ENCODE measurements around the gene LCE1D. TPM values are rescaled to one million over a fixed set of nuclear protein-coding genes. Genes with fewer than 3 reads are reported as not detected.

LCE1D gene
- total RNA-seq, 4 donors from 2014 or later: not detected

GRCh38 chr1:152761609-152762213 is 34.8 kb upstream of the LCE1D start:
- Histone ChIP-seq H3K4me1 (no peaks in the 10 kb centered on the region), H3K36me3 (no peaks in the 10 kb centered on the region), H3K4me3 (no peak overlapping the region), H3K27ac (no peak overlapping the region), H3K27me3 (no peaks in the 10 kb centered on the region), H3K9me3 (no peaks in the 10 kb centered on the region)
- 80 to 84% methylated on average over 1 to 3 of the region's 3 CpGs for WGBS, 2 donors (ENCODE audit: low coverage in 1 of 2)
- TF ChIP-seq EP300 (IDR thresholded peaks at IDR 0.05): no peak
- no peak for TF ChIP-seq POLR2A (IDR thresholded peaks at IDR 0.05)
- no peak for TF ChIP-seq POLR2AphosphoS5 (IDR thresholded peaks at IDR 0.05)
- no peak for TF ChIP-seq CTCF (IDR thresholded peaks at IDR 0.05)
- no peak for ATAC-seq

GRCh38 chr1:152768847-152769533 is 27.5 kb upstream of the LCE1D start:
- ATAC-seq: no peak
- 53 to 55% methylated on average over 6 to 8 of the region's 8 CpGs for WGBS, 2 donors (ENCODE audit: low coverage in 1 of 2)
- H3K4me1 ChIP-seq: no peaks in the 10 kb centered on the region

GRCh38 chr1:152770411-152770810 is 26.1 kb upstream of the LCE1D start:
- no peak overlapping the region for H3K4me3 ChIP-seq
- no peaks in the 10 kb centered on the region for H3K4me1 ChIP-seq
- no peaks in the 10 kb centered on the region for H3K27me3 ChIP-seq
- ATAC-seq: no peak
- 47 to 68% methylated on average over 1 of the region's 1 CpG for WGBS, 2 donors (ENCODE audit: low coverage in 1 of 2)
- TF ChIP-seq POLR2AphosphoS5 (IDR thresholded peaks at IDR 0.05) (no peak), EP300 (IDR thresholded peaks at IDR 0.05) (no peak), CTCF (IDR thresholded peaks at IDR 0.05) (no peak), POLR2A (IDR thresholded peaks at IDR 0.05) (no peak)
- H3K27ac ChIP-seq: no peak overlapping the region
- no peaks in the 10 kb centered on the region for H3K36me3 ChIP-seq
- H3K9me3 ChIP-seq: no peaks in the 10 kb centered on the region

More at GRCh38 chr1:152768847-152769533, 27.5 kb upstream of the LCE1D start:
- TF ChIP-seq EP300 (IDR thresholded peaks at IDR 0.05) (no peak), POLR2AphosphoS5 (IDR thresholded peaks at IDR 0.05) (no peak), POLR2A (IDR thresholded peaks at IDR 0.05) (no peak), CTCF (IDR thresholded peaks at IDR 0.05) (no peak)
- H3K4me3 ChIP-seq: no peak overlapping the region
- H3K27me3 ChIP-seq: no peaks in the 10 kb centered on the region
- no peaks in the 10 kb centered on the region for H3K36me3 ChIP-seq
- no peak overlapping the region for H3K27ac ChIP-seq
- no peaks in the 10 kb centered on the region for H3K9me3 ChIP-seq

GRCh38 chr1:152774875-152775274 is 21.6 kb upstream of the LCE1D start, which contains the start of gene LCE1F:
TSS of gene LCE1F (plus strand) at chr1:152775140. CDS start at chr1:152776372, 1,232 bp downstream.
- H3K27me3 ChIP-seq: no peaks in the 10 kb centered on the region
- 63 to 75% methylated on average over 1 to 5 of the region's 6 CpGs for WGBS, 2 donors (ENCODE audit: low coverage in 1 of 2)
- no peak for TF ChIP-seq EP300 (IDR thresholded peaks at IDR 0.05)
- TF ChIP-seq POLR2A (IDR thresholded peaks at IDR 0.05): no peak
- no peak for TF ChIP-seq POLR2AphosphoS5 (IDR thresholded peaks at IDR 0.05)
- TF ChIP-seq CTCF (IDR thresholded peaks at IDR 0.05): no peak
- no peak within 1 kb of the TSS for H3K4me3 ChIP-seq
- no peaks in the 10 kb centered on the region for H3K36me3 ChIP-seq
- no peaks in the 10 kb centered on the region for H3K9me3 ChIP-seq
- H3K27ac ChIP-seq: no peak within 1 kb of the TSS
- no peaks in the 10 kb centered on the region for H3K4me1 ChIP-seq
- no peak for ATAC-seq

- no peak overlapping the region for H3K27ac ChIP-seq
- 61 to 80% methylated on average over 1 to 3 of the region's 11 CpGs for WGBS, 2 donors (ENCODE audit: low coverage in 1 of 2)
- no peak for TF ChIP-seq POLR2AphosphoS5 (IDR thresholded peaks at IDR 0.05)
- no peak for TF ChIP-seq POLR2A (IDR thresholded peaks at IDR 0.05)
- no peak for TF ChIP-seq EP300 (IDR thresholded peaks at IDR 0.05)
- no peak for TF ChIP-seq CTCF (IDR thresholded peaks at IDR 0.05)
- H3K36me3 ChIP-seq: no peaks in the 10 kb centered on the region
- no peaks in the 10 kb centered on the region for H3K9me3 ChIP-seq
- no peaks in the 10 kb centered on the region for H3K4me1 ChIP-seq
- no peaks in the 10 kb centered on the region for H3K27me3 ChIP-seq
- ATAC-seq: no peak
- H3K4me3 ChIP-seq: no peak overlapping the region
Observed at GRCh38 chr1:152776361-152776760, 20.2 kb upstream of the LCE1D start.
